ENCODE results near the gene LY6G6F. TPM values are rescaled to one million over a fixed set of nuclear protein-coding genes. Genes with fewer than 3 reads are reported as not detected.
A peak's percentile ranks its signal among the peaks of the same experiment; 100 is the strongest.

Gene LY6G6F
- total and polyA plus RNA-seq, 2 of the 13 experiments (the other 11 are each of a cell fraction or from before 2014, with no cell fraction given) = not detected

- TF ChIP-seq IRX3 (CRISPR knock-in tag; IDR thresholded peaks at IDR 0.05; ENCODE audit: borderline replicate concordance, low read depth) (peak; percentile 74; the same call in 1 of the 2 replicates), THRA (CRISPR knock-in tag; IDR thresholded peaks at IDR 0.05; ENCODE audit: borderline replicate concordance) (peak; percentile 56), MYC (CRISPR knock-in tag; IDR thresholded peaks at IDR 0.05; ENCODE audit: borderline replicate concordance) (no peak; the same call in 1 of the 2 replicates), ZNF549 (CRISPR knock-in tag; IDR thresholded peaks at IDR 0.05) (no peak), ZMYM4 (CRISPR knock-in tag; IDR thresholded peaks at IDR 0.05) (peak; percentile 92), ZBED4 (CRISPR knock-in tag; IDR thresholded peaks at IDR 0.05; ENCODE audit: borderline replicate concordance) (peak; percentile 54; the same call in 1 of the 2 replicates), AGO1 (IDR thresholded peaks at IDR 0.05; ENCODE audit: low read depth, low read length, poor library complexity, severe bottlenecking) (peak; percentile 41), ZFAT (CRISPR knock-in tag; conservative IDR thresholded peaks at IDR 0.05) (no peak), TEF (CRISPR knock-in tag; IDR thresholded peaks at IDR 0.05) (0 out of 2 replicates have a peak, but pooled peaks have one; percentile 17), ZFP37 (CRISPR knock-in tag; IDR thresholded peaks at IDR 0.05; ENCODE audit: borderline replicate concordance) (peak; percentile 9; the same call in 1 of the 2 replicates), ZFP82 (CRISPR knock-in tag; IDR thresholded peaks at IDR 0.05; ENCODE audit: borderline replicate concordance) (no peak; the same call in 1 of the 2 replicates), TAF15 (IDR thresholded peaks at IDR 0.05; ENCODE audit: low read depth, low read length, poor library complexity, severe bottlenecking) (peak; percentile 37), HNRNPH1 (optimal IDR thresholded peaks at IDR 0.05; ENCODE audit: low read depth, low read length) (no peak), CREB3 (CRISPR knock-in tag; IDR thresholded peaks at IDR 0.05) (peak; percentile 36; the same call in 1 of the 2 replicates), CENPX (CRISPR knock-in tag; IDR thresholded peaks at IDR 0.05) (no peak), ZNF337 (CRISPR knock-in tag; IDR thresholded peaks at IDR 0.05; ENCODE audit: borderline replicate concordance, low read depth) (no peak), ZNF598 (CRISPR knock-in tag; IDR thresholded peaks at IDR 0.05; ENCODE audit: borderline replicate concordance) (no peak), HBP1 (CRISPR knock-in tag; IDR thresholded peaks at IDR 0.05; ENCODE audit: low read depth) (peak; percentile 67), PAF1 (CRISPR knock-in tag; IDR thresholded peaks at IDR 0.05) (no peak)
Observed at GRCh38 chr6:31702819-31703716, 3.6 kb upstream of the LY6G6F start, which contains the start of gene ABHD16A (continued).
